ENCODE data around the gene LZTS2.

The LZTS2 gene

GRCh38 chr10:101014966-101015581, 15.5 kb downstream of the LZTS2 start:
- no peak for DNase-seq (ENCODE audit: low read depth in 3 of 3)

- no peak for DNase-seq (ENCODE audit: low read depth in 3 of 3)
Measured at GRCh38 chr10:101015582-101015973, 16.0 kb downstream of the LZTS2 start.

- DNase-seq (ENCODE audit: low read depth in 3 of 3) = no peak
Measured at GRCh38 chr10:101016814-101017213, 17.2 kb downstream of the LZTS2 start.

- DNase-seq (ENCODE audit: low read depth in 3 of 3) = no peak
Measured at GRCh38 chr10:101018118-101018599, 18.6 kb downstream of the LZTS2 start.

GRCh38 chr10:101018600-101019439, 19.2 kb downstream of the LZTS2 start:
- peak; percentile 47 to 83 (median 50) for DNase-seq (ENCODE audit: low read depth in 3 of 3)

- no peak for DNase-seq (ENCODE audit: low read depth in 3 of 3)
Measured at GRCh38 chr10:101019440-101019703, 19.8 kb downstream of the LZTS2 start.

GRCh38 chr10:101020427-101021075, 20.9 kb downstream of the LZTS2 start:
- no peak for DNase-seq (ENCODE audit: low read depth in 3 of 3)

- no peak for DNase-seq (ENCODE audit: low read depth in 3 of 3)
Measured at GRCh38 chr10:101021239-101021638, 21.6 kb downstream of the LZTS2 start.

GRCh38 chr10:101021692-101022251, 22.2 kb downstream of the LZTS2 start:
- DNase-seq (ENCODE audit: low read depth in 3 of 3) = no peak

GRCh38 chr10:101022967-101023705, 23.5 kb downstream of the LZTS2 start:
- DNase-seq (ENCODE audit: low read depth in 3 of 3) = no peak

- no peak for DNase-seq (ENCODE audit: low read depth in 3 of 3)
Measured at GRCh38 chr10:101027106-101027720, 27.6 kb downstream of the LZTS2 start.

GRCh38 chr10:101028446-101029337, 29.1 kb downstream of the LZTS2 start:
- DNase-seq (ENCODE audit: low read depth in 3 of 3) = no peak

- no peak for DNase-seq (ENCODE audit: low read depth in 3 of 3)
Measured at GRCh38 chr10:101029520-101030295, 30.1 kb downstream of the LZTS2 start.

GRCh38 chr10:101030496-101031127, 31.0 kb downstream of the LZTS2 start:
- no peak for DNase-seq (ENCODE audit: low read depth in 3 of 3)

- DNase-seq (ENCODE audit: low read depth in 3 of 3) = peak; percentile 90 to 97 (median 93)
Measured at GRCh38 chr10:101031128-101031795, 31.7 kb downstream of the LZTS2 start, which contains the start of the genes PDZD7 and SFXN3. Gene PDZD7 (minus strand): TSS chr10:101031129. CDS start chr10:101030219, 910 bp downstream. Gene SFXN3 (plus strand): TSS chr10:101031234. CDS start chr10:101034695, 3,461 bp downstream.

GRCh38 chr10:101031796-101032636, 32.4 kb downstream of the LZTS2 start:
- peak; percentile 46 to 69 (median 55) for DNase-seq (ENCODE audit: low read depth in 3 of 3)

- peak in 2 of 3 experiments; percentile 28 to 58 for DNase-seq (ENCODE audit: low read depth in 3 of 3)
Measured at GRCh38 chr10:101032637-101033224, 33.1 kb downstream of the LZTS2 start.
